Left renal cortex interstitium (tissue), 4 donors: ENCODE measurements around the gene EFHC1. TPM values are rescaled to one million over a fixed set of nuclear protein-coding genes. Genes with fewer than 3 reads are reported as not detected.
"Not testable (repeated sequence)": the region's sequence is repeated elsewhere in the genome, so short reads cannot be mapped to it uniquely, and the experiment has no call there.

ENCODE experiments used
- DNase-seq, 4 donors: peaks; one replicate each; pipeline ENCODE4 v3.0.0-alpha.2; 2013; ENCODE audit warnings: low read depth in 4 of 4, low spot score in 2 of 4, missing footprints in 1 of 4
- polyA plus RNA-seq, 4 donors: library from polyadenylated mRNA; unstranded; fragments of 120-200 nt; gene quantifications; one replicate each; pipeline ENCODE4 v1.2.1, GENCODE V29; 2013; ENCODE audit not compliant: insufficient read length in 4 of 4

EFHC1 gene
- polyA plus RNA-seq, 4 donors = 41.8 to 72.1 (median 55.4) TPM

DNA sequence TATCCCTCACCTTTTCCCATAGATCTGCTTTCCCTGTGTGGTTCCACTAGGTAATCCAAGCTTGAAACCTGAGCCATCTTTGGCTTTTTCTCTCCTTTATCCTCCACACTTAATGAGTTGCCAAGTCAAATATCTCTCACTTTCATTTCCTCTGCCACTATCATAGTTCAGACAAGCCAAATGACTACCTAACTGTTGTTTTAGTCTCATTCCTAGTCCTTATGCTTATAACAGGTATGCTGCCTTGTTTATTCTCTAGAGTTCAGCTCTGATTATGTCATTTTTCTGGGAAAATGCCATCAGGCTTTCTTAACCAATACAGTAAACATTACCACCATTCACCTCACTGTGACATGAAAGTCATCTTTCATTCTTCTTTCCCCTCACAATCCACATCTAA, 6.5 kb downstream of the EFHC1 start:
- DNase-seq = no peak

DNA sequence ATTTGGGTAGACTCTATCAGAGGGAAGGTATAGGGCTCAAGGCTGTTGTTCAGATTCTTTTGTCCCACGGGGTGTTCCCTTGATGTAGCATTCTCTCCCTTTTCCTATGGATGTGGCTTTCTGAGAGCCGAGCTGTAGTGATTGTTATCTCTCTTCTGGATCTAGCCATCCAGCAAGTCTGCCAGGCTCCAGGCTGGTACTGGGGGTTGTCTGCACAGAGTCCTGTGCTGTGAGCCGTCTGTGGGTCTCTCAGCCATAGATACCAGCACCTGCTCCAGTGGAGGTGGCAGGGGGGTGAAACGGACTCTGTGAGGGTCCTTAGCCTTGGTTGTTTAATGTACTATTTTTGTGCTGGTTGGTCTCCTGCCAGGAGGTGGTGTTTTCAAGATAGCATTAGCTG, 13.2 kb downstream of the EFHC1 start:
- DNase-seq = not testable (repeated sequence)

- DNase-seq = no peak
Measured at GRCh38 chr6:52435345-52435744, 15.2 kb downstream of the EFHC1 start.

GRCh38 chr6:52438926-52439325, 18.8 kb downstream of the EFHC1 start:
- no peak for DNase-seq

DNA sequence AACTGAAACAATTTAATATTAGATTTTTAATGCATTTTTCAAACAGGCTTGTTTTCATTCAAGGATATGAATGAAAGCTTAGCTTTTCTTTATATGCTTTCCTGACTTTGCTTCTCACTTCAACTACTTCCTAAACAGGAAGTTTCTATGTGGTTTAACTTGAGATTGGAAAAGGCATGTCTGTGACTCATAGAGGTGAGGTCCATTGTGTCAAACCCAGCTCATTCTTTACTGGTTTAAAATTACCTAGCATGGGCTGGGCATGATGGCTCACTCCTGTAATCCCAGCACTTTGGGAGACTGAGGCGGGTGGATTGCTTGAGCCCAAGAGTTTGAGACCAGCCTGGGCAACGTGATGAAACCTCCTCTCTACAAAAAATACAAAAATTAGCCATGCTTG, 34.4 kb downstream of the EFHC1 start:
- DNase-seq = no peak

DNA sequence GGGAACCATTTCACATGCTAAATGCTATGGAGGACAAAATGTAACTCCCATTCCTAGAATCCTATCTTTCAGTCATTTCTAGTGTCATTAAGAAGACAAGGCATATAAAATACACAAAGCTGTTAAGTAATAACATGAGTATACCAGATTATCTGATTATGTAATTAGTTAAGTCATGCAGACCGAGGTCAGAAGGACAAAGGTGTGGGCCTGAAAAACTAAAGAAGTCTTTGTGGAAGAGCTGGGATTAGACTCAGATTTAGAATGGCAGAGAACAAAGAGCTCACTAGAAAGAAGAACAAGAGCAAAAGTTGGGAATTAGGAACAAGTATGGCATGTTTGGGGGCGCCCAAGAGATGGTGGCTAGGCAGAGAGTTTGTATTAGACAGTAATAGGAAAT, 37.0 kb downstream of the EFHC1 start:
- no peak for DNase-seq

GRCh38 chr6:52461194-52461593, 41.1 kb downstream of the EFHC1 start:
- not testable (repeated sequence) for DNase-seq

DNA sequence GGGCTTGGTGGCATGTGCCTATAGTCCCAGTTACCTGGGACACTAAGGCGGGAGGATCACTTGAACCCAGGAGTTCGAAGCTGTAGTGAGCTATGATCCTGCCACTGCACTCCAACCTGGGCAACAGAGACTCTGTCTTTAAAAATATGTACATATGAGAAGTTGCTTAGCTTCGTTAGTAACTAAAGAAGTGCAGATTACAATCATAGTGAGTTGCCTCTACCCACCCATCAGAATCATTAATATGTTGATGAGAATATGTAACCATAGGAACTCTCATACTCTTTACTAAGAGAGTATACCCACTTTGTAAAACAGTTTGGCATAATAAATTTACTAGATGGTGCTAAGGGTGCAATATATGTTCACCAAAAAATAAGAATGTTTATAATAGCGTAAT, 54.0 kb downstream of the EFHC1 start:
- no peak for DNase-seq

- DNase-seq = no peak
Measured at GRCh38 chr6:52475307-52475706, 55.2 kb downstream of the EFHC1 start.

DNA sequence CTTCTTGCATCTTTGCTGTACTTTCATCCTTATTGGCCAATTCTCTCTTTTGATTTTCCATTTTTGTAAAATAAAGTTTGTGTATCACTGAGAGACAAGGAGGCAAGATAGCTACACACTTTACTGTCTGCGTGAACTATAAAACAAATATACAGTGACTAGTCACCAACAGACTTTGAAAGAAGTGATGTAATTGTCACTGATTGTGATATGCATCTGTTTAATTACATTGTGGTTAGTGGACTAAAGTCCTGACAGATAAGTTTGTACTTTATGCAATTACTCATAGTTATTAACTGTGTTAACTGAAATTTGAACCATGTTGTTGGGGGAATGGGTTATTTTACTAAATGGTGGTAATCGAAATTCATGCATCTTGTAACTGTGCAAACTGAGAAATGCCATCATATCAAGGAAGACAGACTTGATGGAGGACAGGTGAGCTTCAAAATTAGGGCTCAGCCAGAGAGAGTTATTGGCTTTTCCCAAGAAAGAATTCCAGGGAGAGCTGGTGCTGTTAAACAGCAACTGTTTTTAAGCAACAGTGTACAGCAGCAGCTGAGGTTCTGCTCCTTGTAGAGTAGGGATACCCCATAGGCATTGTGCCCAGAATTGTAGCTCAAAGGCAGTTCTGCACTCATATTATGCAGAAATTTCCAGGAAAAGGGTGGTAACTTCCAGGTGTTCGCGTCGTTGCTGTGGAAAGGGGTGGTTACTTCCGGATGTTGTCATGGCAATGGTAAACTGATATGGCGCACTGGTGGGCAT, 62.9 kb downstream of the EFHC1 start:
- no peak for DNase-seq

GRCh38 chr6:52483671-52484003, 63.5 kb downstream of the EFHC1 start:
- DNase-seq = no peak

GRCh38 chr6:52489881-52490280, 69.7 kb downstream of the EFHC1 start:
- no peak for DNase-seq

DNA sequence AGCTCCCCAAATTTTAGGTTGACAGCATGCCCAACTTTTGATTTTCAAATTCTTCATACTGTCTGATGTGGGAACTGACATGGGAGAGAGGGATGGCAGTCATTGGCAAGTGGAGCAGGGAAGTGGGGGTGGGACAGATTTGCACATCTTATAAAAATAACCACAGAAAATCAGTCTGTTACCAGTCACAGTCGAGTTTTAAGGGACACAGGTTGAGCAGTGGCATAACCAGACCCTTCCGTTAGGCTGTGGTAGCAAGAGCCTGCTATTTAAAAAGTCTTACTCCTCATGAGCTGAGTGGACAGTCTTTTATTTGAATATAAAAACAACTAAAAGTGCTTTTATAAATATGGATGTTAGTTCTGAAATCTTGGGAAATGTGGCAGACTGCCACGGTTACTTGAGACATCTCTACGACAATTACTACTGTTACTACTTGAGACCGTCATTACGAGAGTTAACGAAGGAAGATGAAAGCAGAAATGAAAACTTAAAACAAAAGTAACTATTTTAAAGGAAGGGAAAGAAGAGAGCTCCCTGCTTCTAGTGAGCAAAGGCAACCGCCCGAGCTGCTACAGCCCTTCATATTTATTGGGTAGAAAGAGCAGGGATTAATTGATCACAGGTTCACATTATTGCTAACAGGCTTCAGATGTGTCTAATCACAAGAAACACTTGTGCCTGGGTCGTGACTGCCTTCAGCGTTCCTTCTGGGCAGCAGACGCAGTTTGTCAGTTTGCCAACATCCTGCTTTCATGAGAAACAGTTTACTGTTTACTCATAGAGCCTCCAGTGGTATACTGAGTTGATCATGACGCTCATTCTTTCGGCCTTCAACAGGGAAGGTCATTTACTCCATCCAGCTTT, 71.3 kb downstream of the EFHC1 start:
- no peak for DNase-seq

- no peak for DNase-seq
Measured at GRCh38 chr6:52493669-52494068, 73.5 kb downstream of the EFHC1 start.

- no peak for DNase-seq
Measured at GRCh38 chr6:52494298-52495072, 74.3 kb downstream of the EFHC1 start.

DNA sequence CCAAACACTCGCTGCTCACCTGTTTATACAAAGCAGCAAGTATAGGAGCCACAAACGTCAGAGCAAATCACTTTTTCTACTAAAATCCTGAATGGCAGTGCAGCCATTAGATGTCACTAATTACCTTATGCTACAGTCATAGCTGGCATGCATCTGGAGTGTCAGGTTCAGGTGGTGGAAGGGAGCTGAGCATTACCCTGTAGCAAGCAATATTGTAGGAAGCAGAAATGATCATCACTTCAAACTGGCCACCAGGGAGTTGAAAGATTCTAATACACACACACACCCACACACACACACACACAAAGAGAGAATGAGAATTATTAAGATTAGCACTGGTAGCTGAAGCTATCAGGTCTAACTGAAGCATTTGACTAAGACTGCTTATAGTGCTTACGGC, 75.8 kb downstream of the EFHC1 start:
- DNase-seq = no peak

GRCh38 chr6:52496631-52497030, 76.5 kb downstream of the EFHC1 start:
- no peak for DNase-seq

DNA sequence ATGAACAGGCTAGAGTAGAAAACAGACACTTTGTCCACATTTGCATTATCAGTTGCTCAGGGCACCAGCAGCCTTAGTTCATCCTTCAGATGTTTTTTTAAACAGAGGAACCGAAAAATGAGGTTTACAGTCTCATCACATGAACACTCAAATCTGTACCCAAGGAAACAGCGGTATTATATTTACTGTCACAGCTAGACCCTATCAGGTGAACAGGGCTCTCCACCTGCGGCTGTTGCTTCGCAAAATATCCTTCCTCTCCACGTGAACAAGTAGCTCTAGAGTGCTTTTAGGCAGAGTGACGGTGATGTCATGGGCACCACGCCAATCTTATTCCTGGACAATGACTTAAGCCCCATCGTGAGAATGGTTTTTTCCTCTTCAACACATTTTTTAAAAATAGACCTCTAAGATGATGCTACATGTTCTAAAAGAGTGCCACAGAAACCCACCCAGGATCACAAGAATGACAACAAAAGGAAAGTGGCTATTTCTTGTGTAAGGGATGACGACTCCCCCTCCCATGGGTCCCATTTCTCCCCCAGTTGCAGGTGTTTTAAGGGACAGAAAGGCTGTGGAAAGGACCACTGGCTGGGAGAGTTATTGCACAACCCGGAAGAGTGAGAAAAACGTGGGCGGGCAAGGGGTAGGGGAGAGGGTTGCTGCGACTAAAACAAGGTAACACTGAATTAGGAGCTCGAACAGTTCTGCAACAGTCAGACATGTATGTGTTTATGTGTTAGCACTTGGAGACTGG, 77.7 kb downstream of the EFHC1 start:
- DNase-seq = no peak

DNA sequence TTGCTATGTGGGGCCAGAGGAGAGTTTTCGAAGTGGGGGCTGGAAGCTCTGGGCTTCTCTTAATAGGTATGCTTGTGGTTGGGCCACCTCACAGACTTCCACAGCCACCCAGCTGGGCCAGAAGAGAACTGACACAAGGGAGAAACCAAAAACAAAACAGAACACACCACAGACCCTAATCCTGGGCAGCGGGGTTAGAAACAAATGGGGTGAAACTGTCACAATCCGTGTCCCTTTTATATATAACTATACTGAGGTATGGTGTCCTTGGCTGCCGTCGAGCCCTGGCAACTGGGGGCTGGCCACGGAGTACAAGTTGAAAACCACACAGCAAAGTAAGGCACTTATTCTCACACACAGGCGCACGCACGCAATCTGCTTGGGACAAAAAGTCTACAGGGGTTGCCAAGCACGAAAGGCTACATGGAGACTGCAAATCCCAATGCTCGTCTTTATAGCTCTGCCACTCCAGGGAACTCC, 78.4 kb downstream of the EFHC1 start:
- no peak for DNase-seq

DNA sequence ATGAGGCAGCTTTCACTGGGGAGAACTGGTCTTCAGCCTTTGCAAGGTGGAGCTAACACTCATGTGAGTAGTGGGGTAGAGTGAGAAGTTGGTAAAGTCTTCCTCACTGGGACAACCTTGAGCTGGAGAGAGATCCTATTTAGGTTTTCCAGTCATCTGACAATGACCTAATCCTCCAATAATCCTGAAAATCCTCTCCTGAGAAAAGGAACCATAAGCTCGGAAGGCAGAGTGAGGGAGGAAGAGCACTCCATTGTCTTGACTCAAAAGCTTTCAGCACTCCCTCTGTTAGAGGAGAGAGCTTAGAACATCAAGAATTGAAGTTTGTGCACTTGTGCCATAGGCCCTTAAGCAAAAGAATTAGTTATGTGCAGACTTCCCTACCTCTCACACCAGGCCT, 78.9 kb downstream of the EFHC1 start:
- no peak for DNase-seq
